BLaER1 (cell line): ENCODE results near the gene SLC6A15.

Experiments
- H3K27ac ChIP-seq: shearing (Covaris generic); formaldehyde crosslinking; 2 replicates; pipeline ENCODE4 v1.8.1; 2022
- H3K27me3 ChIP-seq: shearing (Covaris generic); formaldehyde crosslinking; 2 replicates; pipeline ENCODE4 v1.8.1; 2022
- H3K36me3 ChIP-seq: shearing (Covaris generic); formaldehyde crosslinking; 2 replicates; pipeline ENCODE4 v1.8.1; 2022
- H3K4me1 ChIP-seq: shearing (Covaris generic); formaldehyde crosslinking; 2 replicates; pipeline ENCODE4 v1.8.1; 2022
- H3K4me2 ChIP-seq: shearing (Covaris generic); formaldehyde crosslinking; 2 replicates; pipeline ENCODE4 v1.8.1; 2022
- H3K4me3 ChIP-seq: shearing (Covaris generic); formaldehyde crosslinking; 2 replicates; pipeline ENCODE4 v1.8.1; 2022
- H3K9ac ChIP-seq: shearing (Covaris generic); formaldehyde crosslinking; 2 replicates; pipeline ENCODE4 v1.8.1; 2022
- H3K9me3 ChIP-seq: shearing (Covaris generic); formaldehyde crosslinking; 2 replicates; pipeline ENCODE4 v1.8.1; 2022
- H4K20me1 ChIP-seq: shearing (Covaris generic); formaldehyde crosslinking; 2 replicates; pipeline ENCODE4 v1.8.1; 2022
- Cebpa-rat ChIP-seq: shearing (Covaris generic); IDR thresholded peaks from 2 replicates; pipeline ENCODE4 v1.8.1; 2022

SLC6A15 gene

DNA sequence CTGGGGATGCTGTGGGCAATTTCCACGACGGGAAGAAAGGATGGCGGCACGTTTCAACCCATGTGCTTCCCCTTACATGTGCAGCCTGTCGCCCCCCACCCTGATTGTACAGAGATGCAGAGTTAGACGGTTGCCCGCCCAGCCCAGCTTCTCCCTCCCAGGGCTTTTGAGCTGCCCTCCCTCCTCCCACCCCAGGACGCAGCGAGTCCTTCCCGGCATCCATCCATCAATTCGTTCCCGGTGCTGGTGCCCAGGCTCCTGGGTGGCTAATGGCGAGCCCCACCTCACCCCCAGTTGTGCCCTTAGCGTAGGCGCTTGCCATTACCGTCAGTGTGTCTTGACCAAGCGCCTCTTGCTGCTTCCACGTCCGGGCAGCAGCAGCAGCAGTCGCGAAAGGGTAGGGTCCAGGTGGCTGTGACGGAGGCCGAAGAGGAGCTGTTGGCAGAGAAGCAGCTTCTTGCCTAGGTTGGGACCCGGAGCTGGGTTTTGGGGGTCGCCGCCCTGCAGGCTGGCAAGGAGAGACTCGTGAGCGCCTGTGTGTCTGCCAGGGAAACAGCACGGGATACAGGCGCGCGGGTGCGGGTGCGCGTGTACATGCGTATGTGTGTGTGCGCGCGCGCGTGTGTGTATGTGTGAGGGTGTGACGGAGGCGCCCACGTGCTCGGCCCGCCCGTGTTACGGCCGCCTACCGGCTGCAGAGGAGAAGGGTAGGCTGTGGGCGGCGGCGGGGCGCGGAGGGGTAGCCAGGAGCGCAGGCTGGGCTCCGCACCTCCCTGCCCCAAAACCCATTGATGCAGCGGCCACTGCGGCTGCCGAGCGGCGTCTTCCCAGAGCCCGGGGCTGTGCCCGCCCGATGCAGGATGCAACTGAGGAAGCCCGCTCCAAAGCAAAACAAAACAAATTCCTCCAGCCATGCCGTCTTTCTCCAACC is at the start of gene SLC6A15:
SLC6A15 (minus strand) TSS at position 602 of the 931 bp plus-strand sequence. CDS start 20,679 bp downstream, outside the sequence.
- H3K4me1 ChIP-seq, result no peaks in the 10 kb centered on the region
- H3K27ac ChIP-seq, result no peak within 1 kb of the TSS
- H4K20me1 ChIP-seq, result no peaks in the 10 kb centered on the region
- H3K27me3 ChIP-seq, result no peaks in the 10 kb centered on the region
- no peak within 1 kb of the TSS for H3K4me2 ChIP-seq
- H3K4me3 ChIP-seq, result no peak within 1 kb of the TSS
- no peaks in the 10 kb centered on the region for H3K36me3 ChIP-seq
- peaks cover 23% of the 10 kb centered on the region for H3K9me3 ChIP-seq
- no peak within 1 kb of the TSS for H3K9ac ChIP-seq
- no peak for TF ChIP-seq Cebpa-rat

DNA sequence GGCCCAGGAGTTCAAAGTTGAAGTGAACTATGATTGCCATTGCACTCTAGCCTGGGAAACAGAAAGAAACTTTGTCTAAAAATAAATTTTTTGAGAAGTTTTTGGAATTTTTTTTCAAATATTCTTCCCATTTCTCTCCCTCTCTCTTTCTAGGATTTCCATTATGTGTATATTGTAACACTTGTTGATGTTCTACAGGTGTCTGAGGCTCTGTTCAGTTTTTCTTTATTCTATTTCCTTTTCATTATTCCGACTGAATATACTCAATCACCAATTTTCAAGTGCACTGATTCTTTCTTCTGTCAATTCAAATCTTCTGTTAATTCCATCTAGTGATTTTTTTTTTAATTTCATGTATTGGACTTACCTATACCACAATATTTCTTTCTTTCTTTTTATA is 48.3 kb upstream of the SLC6A15 start:
- H3K4me3 ChIP-seq, result no peak overlapping the region
- no peaks in the 10 kb centered on the region for H3K4me1 ChIP-seq
- no peaks in the 10 kb centered on the region for H3K36me3 ChIP-seq
- no peaks in the 10 kb centered on the region for H3K27me3 ChIP-seq
- TF ChIP-seq Cebpa-rat, result no peak
- no peak overlapping the region for H3K9ac ChIP-seq
- no peaks in the 10 kb centered on the region for H3K9me3 ChIP-seq
- no peak overlapping the region for H3K27ac ChIP-seq
- no peak overlapping the region for H3K4me2 ChIP-seq
- no peaks in the 10 kb centered on the region for H4K20me1 ChIP-seq

DNA sequence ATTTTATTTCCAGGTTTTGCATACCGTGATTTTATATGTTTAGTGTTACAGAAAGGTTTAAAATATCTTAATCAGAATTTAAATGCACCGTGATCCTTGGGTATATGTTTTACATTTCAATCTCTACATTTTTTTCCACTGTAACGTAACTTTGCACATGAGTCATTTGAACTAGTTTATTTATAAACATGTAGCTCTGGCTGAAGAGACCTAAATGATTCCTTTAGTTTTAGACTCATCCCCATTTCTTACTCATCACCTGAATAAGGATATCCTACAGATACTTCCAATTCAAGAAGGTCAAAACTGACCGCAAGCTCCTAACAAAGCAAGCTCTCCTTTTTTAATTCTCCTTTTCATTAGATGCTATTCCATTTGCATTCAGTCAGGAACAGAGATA is 42.7 kb upstream of the SLC6A15 start:
- Histone ChIP-seq H3K4me3 (no peak overlapping the region), H3K27me3 (no peaks in the 10 kb centered on the region), H3K4me1 (no peaks in the 10 kb centered on the region), H3K27ac (no peak overlapping the region), H3K4me2 (no peak overlapping the region), H3K9ac (no peak overlapping the region), H3K36me3 (no peaks in the 10 kb centered on the region), H3K9me3 (no peaks in the 10 kb centered on the region), H4K20me1 (no peaks in the 10 kb centered on the region)
- no peak for TF ChIP-seq Cebpa-rat

DNA sequence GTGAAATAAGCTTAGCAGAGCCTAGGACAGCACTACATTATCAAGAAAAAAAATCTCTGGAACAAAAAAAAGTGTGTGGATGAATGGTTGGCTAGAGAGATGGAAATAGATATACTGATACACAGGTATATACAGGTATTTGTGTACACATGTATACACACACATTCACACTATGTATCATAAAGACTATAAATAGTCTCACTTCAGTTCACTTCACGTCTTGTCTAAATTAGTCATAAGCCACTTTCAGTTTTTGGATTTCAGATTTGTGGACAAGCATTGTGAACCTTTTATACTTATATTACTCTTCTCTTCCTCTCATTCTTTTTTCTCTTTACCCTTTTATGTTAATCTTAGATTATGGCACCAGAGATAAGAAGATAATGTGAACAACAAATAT is 41.8 kb upstream of the SLC6A15 start:
- Histone ChIP-seq H3K4me1 (no peaks in the 10 kb centered on the region), H3K9me3 (no peaks in the 10 kb centered on the region), H4K20me1 (no peaks in the 10 kb centered on the region), H3K9ac (no peak overlapping the region), H3K36me3 (no peaks in the 10 kb centered on the region), H3K27me3 (no peaks in the 10 kb centered on the region), H3K4me2 (no peak overlapping the region), H3K4me3 (no peak overlapping the region), H3K27ac (no peak overlapping the region)
- TF ChIP-seq Cebpa-rat, result no peak

DNA sequence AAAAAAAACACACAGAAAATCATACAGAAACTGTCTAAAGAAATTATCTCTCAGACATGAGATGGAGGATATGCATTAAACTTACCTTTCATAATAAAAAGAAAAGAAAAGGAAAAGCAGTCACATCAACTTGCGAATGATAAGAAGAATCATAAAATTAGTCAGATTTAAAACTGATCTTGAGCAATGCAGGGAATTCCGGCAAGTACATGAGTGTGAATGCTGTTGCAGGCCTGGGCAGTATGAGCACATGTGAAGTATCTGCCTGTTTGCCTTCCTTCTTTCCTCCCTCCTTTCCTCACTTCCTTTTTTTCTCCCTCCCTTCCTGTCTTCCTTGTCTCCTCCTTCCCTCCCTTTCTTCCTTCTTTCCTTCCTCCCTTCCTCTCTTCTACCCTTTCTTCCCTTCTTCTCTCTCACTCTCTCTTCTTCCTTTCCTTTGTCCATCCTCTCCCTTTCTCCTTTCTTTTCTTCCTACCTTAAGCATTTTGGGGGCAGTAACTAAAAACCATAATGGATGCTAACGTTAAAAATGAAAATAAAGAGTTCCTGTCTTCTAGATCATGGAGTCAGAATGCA is 38.5 kb upstream of the SLC6A15 start:
- H3K36me3 ChIP-seq, result no peaks in the 10 kb centered on the region
- H3K4me2 ChIP-seq, result no peak overlapping the region
- H3K4me3 ChIP-seq, result no peak overlapping the region
- H4K20me1 ChIP-seq, result no peaks in the 10 kb centered on the region
- no peaks in the 10 kb centered on the region for H3K27me3 ChIP-seq
- no peak overlapping the region for H3K9ac ChIP-seq
- H3K9me3 ChIP-seq, result no peaks in the 10 kb centered on the region
- no peak overlapping the region for H3K27ac ChIP-seq
- H3K4me1 ChIP-seq, result no peaks in the 10 kb centered on the region
- TF ChIP-seq Cebpa-rat, result no peak

DNA sequence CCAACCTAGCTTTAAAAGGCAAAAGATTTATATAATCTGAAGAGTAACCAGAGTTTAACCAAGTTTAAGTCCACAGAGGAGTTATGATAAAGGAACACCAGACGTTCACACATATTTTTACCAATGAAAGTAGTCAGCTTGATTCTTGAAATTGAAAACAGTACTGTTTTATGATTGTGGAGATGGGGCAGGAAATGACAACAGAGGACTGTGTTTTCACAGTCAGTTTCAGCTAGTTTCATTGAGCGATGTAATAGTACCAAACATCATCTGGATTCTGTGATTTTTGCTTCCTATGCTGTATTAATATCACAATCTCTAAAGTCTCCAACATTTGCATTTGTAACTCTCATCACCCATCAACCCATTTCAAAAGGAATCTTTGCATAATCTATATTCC is 34.2 kb upstream of the SLC6A15 start:
- no peak overlapping the region for H3K4me3 ChIP-seq
- no peak overlapping the region for H3K27ac ChIP-seq

DNA sequence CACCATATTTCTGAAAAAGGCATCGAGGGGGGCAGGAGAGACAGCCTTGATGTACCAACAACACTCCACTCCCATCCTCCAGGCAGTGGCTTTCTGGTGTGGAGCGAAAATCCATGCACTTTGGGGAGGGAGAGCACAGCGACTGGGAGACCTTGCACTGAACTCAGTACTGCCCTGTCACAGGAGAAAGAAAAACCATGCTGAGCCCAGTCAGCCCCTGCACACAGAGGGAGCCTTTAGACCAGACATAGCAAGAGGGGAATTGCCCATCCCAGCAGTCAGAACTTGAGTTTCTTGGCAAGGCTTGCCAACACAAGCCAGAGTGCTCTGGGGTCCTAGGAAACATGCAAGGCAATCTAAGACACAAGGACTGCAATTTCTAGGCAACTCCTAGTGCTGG is 24.8 kb upstream of the SLC6A15 start:
- Histone ChIP-seq H3K27ac (no peak overlapping the region), H3K9ac (no peak overlapping the region), H3K4me3 (no peak overlapping the region), H3K27me3 (no peaks in the 10 kb centered on the region), H4K20me1 (no peaks in the 10 kb centered on the region), H3K9me3 (no peaks in the 10 kb centered on the region), H3K4me1 (no peaks in the 10 kb centered on the region), H3K36me3 (no peaks in the 10 kb centered on the region), H3K4me2 (no peak overlapping the region)
- no peak for TF ChIP-seq Cebpa-rat

More for the DNA sequence above, 34.2 kb upstream of the SLC6A15 start:
- no peaks in the 10 kb centered on the region for H3K36me3 ChIP-seq
- H3K4me2 ChIP-seq, result no peak overlapping the region
- no peaks in the 10 kb centered on the region for H4K20me1 ChIP-seq
- no peaks in the 10 kb centered on the region for H3K9me3 ChIP-seq
- H3K27me3 ChIP-seq, result no peaks in the 10 kb centered on the region
- no peak overlapping the region for H3K9ac ChIP-seq
- TF ChIP-seq Cebpa-rat, result no peak
- H3K4me1 ChIP-seq, result no peaks in the 10 kb centered on the region

DNA sequence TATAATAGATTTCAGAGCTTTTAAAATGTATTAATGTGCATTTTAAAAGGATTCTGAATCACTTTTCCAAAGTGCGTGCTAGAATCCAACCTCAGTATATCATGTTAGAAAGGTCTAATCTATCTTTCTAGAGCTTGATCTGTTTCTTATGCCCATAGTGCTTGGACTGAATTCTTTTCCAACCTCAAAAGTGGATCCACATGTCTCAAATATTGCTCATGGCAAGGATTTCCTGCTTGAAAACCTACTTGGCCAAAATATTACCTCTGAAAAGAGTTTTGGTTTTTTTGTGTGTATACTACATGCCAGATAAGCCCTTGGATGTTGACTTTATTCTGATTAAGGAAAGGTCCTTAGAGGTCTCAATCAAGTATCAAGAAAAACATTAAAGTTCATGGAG is 16.9 kb upstream of the SLC6A15 start:
- no peaks in the 10 kb centered on the region for H3K36me3 ChIP-seq
- H4K20me1 ChIP-seq, result no peaks in the 10 kb centered on the region
- no peak overlapping the region for H3K27ac ChIP-seq
- no peak for TF ChIP-seq Cebpa-rat
- H3K27me3 ChIP-seq, result no peaks in the 10 kb centered on the region
- H3K4me2 ChIP-seq, result no peak overlapping the region
- H3K4me1 ChIP-seq, result no peaks in the 10 kb centered on the region
- H3K9me3 ChIP-seq, result no peaks in the 10 kb centered on the region
- no peak overlapping the region for H3K9ac ChIP-seq
- H3K4me3 ChIP-seq, result no peak overlapping the region

DNA sequence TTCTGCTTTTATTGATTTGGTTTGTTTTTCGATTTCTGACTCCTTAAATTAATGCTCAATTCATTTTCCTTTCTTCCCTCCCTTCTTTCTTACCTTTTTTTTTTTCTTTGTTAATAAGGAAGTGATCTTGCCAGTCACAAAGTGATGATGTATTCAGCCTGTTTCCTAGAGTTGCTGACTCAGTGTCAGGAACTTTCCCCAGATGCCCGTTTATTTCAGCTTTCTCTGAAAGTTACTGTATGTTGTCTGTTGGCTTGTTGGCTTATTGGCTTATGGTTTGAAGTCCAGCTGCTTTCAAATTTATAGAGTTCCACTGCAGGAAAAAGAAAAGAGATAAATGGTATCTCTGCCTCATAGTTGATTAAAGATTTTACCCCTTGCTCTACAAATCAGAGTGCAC is 12.4 kb upstream of the SLC6A15 start:
- TF ChIP-seq Cebpa-rat, result no peak
- Histone ChIP-seq H3K4me2 (no peak overlapping the region), H3K9me3 (no peaks in the 10 kb centered on the region), H3K4me1 (no peaks in the 10 kb centered on the region), H3K9ac (no peak overlapping the region), H3K4me3 (no peak overlapping the region), H3K27me3 (no peaks in the 10 kb centered on the region), H3K36me3 (no peaks in the 10 kb centered on the region), H4K20me1 (no peaks in the 10 kb centered on the region), H3K27ac (no peak overlapping the region)

DNA sequence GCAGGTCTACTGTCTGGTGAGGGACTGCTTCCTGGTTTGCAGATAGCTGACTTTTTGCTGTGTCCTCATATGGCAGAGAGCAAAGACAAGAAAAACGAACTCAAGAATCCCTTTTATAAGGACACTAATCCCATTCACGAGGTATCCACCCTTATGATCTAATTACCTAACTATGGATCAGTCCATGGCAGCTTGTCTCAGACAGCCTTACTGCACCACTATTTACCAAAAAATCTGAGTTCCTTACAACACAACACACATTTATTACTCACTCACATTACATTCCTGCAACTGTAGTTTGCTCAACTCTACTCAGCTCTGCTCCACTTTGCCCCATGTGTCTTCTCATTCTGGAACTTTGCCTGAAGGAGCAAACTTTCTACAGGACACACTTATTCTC is 10.1 kb upstream of the SLC6A15 start:
- H3K4me3 ChIP-seq, result no peak overlapping the region
- no peaks in the 10 kb centered on the region for H3K27me3 ChIP-seq
- no peak for TF ChIP-seq Cebpa-rat
- no peak overlapping the region for H3K9ac ChIP-seq
- H3K27ac ChIP-seq, result no peak overlapping the region
- H3K4me2 ChIP-seq, result no peak overlapping the region
- no peaks in the 10 kb centered on the region for H3K9me3 ChIP-seq
- no peaks in the 10 kb centered on the region for H3K36me3 ChIP-seq
- H3K4me1 ChIP-seq, result no peaks in the 10 kb centered on the region
- H4K20me1 ChIP-seq, result no peaks in the 10 kb centered on the region
